Hepatocyte (in vitro differentiated cells): ENCODE results near the gene IL10. TPM values are rescaled to one million over a fixed set of nuclear protein-coding genes. Genes with fewer than 3 reads are reported as not detected.

Experiments used
- DNase-seq: peaks from one replicate; pipeline ENCODE4 v3.0.0-alpha.2; 2016; ENCODE audit warnings: low spot score
- H2AFZ ChIP-seq: fragments of 200-600 bp; sonication (generic); 2 replicates; pipeline ENCODE4 v1.6.0; 2016; ENCODE audit warnings: antibody characterized with exemption, mild to moderate bottlenecking
- H3K27ac ChIP-seq: fragments of 200-600 bp; sonication (generic); 2 replicates; pipeline ENCODE4 v1.5.1; 2016; ENCODE audit warnings: mild to moderate bottlenecking
- H3K27me3 ChIP-seq: fragments of 200-600 bp; sonication (generic); 2 replicates; pipeline ENCODE4 v1.6.1; 2016
- H3K36me3 ChIP-seq: fragments of 200-600 bp; sonication (generic); replicated peaks from 2 replicates; pipeline ENCODE4 v1.5.1; 2016; ENCODE audit warnings: low read depth; ENCODE audit not compliant: insufficient read depth
- H3K4me1 ChIP-seq: fragments of 200-600 bp; sonication (generic); 2 replicates; pipeline ENCODE4 v1.5.1; 2016; ENCODE audit warnings: mild to moderate bottlenecking, moderate library complexity; ENCODE audit not compliant: insufficient read depth
- H3K4me2 ChIP-seq: fragments of 200-600 bp; sonication (generic); 2 replicates; pipeline ENCODE4 v1.6.0; 2016
- H3K4me3 ChIP-seq: fragments of 200-600 bp; sonication (generic); 2 replicates; pipeline ENCODE4 v1.5.1; 2016; ENCODE audit warnings: mild to moderate bottlenecking
- H3K79me2 ChIP-seq: fragments of 200-600 bp; sonication (generic); 2 replicates; pipeline ENCODE4 v1.6.0; 2017; ENCODE audit warnings: mild to moderate bottlenecking
- H3K9me2 ChIP-seq: fragments of 200-600 bp; sonication (generic); replicated peaks from 2 replicates; pipeline ENCODE4 v1.6.0; 2017; ENCODE audit warnings: mild to moderate bottlenecking; ENCODE audit not compliant: insufficient read depth
- H3K9me3 ChIP-seq: fragments of 200-600 bp; sonication (generic); 2 replicates; pipeline ENCODE4 v1.5.1; 2016; ENCODE audit warnings: low read depth, mild to moderate bottlenecking
- H4K20me1 ChIP-seq: fragments of 200-600 bp; sonication (generic); 2 replicates; pipeline ENCODE4 v1.6.0; 2016; ENCODE audit warnings: mild to moderate bottlenecking; ENCODE audit not compliant: insufficient read depth, poor library complexity, severe bottlenecking
- CTCF ChIP-seq: fragments of 200-600 bp; sonication (generic); IDR thresholded peaks from 2 replicates; pipeline ENCODE4 v1.5.1; 2016; ENCODE audit warnings: antibody characterized with exemption, mild to moderate bottlenecking; ENCODE audit not compliant: poor library complexity
- EZH2 ChIP-seq: fragments of 200-600 bp; sonication (generic); IDR thresholded peaks from 2 replicates; pipeline ENCODE4 v1.6.1; 2016; ENCODE audit warnings: antibody characterized with exemption, mild to moderate bottlenecking, borderline replicate concordance
- EZH2phosphoT487 ChIP-seq: fragments of 200-600 bp; sonication (generic); IDR thresholded peaks from one replicate; pipeline ENCODE4 v1.6.1; 2018; ENCODE audit warnings: antibody characterized with exemption, mild to moderate bottlenecking, low read depth, moderate library complexity; ENCODE audit not compliant: unreplicated experiment, severe bottlenecking
- WGBS: methylation state at CpG from one replicate; pipeline ENCODE4 v1.1.6; 2016; ENCODE audit warnings: low lambda C conversion rate; ENCODE audit errors: missing lambda C conversion rate; 5-methylcytosine and 5-hydroxymethylcytosine counted together
- polyA plus RNA-seq: library from polyadenylated mRNA; unstranded; fragments of >200 nt; fragmentation: Nextera tagmentation; extraction: Ambion mirVana; gene quantifications from 2 replicates; pipeline ENCODE4 v1.2.1, GENCODE V29; 2016
- total RNA-seq: library from RNA; depleted of rRNA; stranded (reverse); fragments of >200 nt; gene quantifications from 2 replicates; pipeline ENCODE4 v1.2.3, GENCODE V29; 2014

Gene IL10
- total and polyA plus RNA-seq, 2 experiments from 2014 or later = 0.50 TPM; not detected in 1

GRCh38 chr1:206796981-206797402 is 24.7 kb upstream of the IL10 start:
- no peaks in the 10 kb centered on the region for H3K27me3 ChIP-seq
- H3K4me2 ChIP-seq = no peak overlapping the region
- H3K4me3 ChIP-seq = no peak overlapping the region
- H3K36me3 ChIP-seq = no peaks in the 10 kb centered on the region
- H3K27ac ChIP-seq = no peak overlapping the region
- no peaks in the 10 kb centered on the region for H3K79me2 ChIP-seq
- no peaks in the 10 kb centered on the region for H3K4me1 ChIP-seq
- H3K9me3 ChIP-seq = no peaks in the 10 kb centered on the region
- no peak for DNase-seq
- TF ChIP-seq EZH2 = no peak
- no peak for TF ChIP-seq CTCF
- no peak for TF ChIP-seq EZH2phosphoT487
- WGBS = 88% methylated on average over 8 of the region's 8 CpGs
- no peak overlapping the region for H2AFZ ChIP-seq
- H4K20me1 ChIP-seq = no peaks in the 10 kb centered on the region
- H3K9me2 ChIP-seq = no peaks in the 10 kb centered on the region

- H3K27ac ChIP-seq = no peak overlapping the region
- H3K9me2 ChIP-seq = no peaks in the 10 kb centered on the region
- no peaks in the 10 kb centered on the region for H3K9me3 ChIP-seq
- H3K4me3 ChIP-seq = no peak overlapping the region
- H3K4me1 ChIP-seq = no peaks in the 10 kb centered on the region
- H2AFZ ChIP-seq = no peak overlapping the region
- 71% methylated on average over 3 of the region's 3 CpGs for WGBS
- no peaks in the 10 kb centered on the region for H3K36me3 ChIP-seq
- TF ChIP-seq CTCF = no peak
- no peak for TF ChIP-seq EZH2phosphoT487
- H3K4me2 ChIP-seq = no peak overlapping the region
- no peak for DNase-seq
- H3K79me2 ChIP-seq = no peaks in the 10 kb centered on the region
- no peaks in the 10 kb centered on the region for H3K27me3 ChIP-seq
- no peaks in the 10 kb centered on the region for H4K20me1 ChIP-seq
These were observed 23.8 kb upstream of the IL10 start for GRCh38 chr1:206796116-206796515.

GRCh38 chr1:206794294-206794908 is 22.1 kb upstream of the IL10 start:
- H3K27ac ChIP-seq = no peak overlapping the region
- H3K4me3 ChIP-seq = no peak overlapping the region
- no peaks in the 10 kb centered on the region for H4K20me1 ChIP-seq
- no peak for TF ChIP-seq CTCF
- TF ChIP-seq EZH2 = no peak
- no peak for TF ChIP-seq EZH2phosphoT487
- H3K4me2 ChIP-seq = no peak overlapping the region
- no peaks in the 10 kb centered on the region for H3K9me3 ChIP-seq
- no peaks in the 10 kb centered on the region for H3K9me2 ChIP-seq
- H3K27me3 ChIP-seq = no peaks in the 10 kb centered on the region
- no peaks in the 10 kb centered on the region for H3K79me2 ChIP-seq
- H2AFZ ChIP-seq = no peak overlapping the region
- H3K36me3 ChIP-seq = no peaks in the 10 kb centered on the region
- 94% methylated on average over 11 of the region's 11 CpGs for WGBS
- no peak for DNase-seq
- no peaks in the 10 kb centered on the region for H3K4me1 ChIP-seq

- no peak overlapping the region for H2AFZ ChIP-seq
- 85% methylated on average over 7 of the region's 7 CpGs for WGBS
- TF ChIP-seq EZH2 (no peak), CTCF (no peak), EZH2phosphoT487 (no peak)
- H3K4me2 ChIP-seq = no peak overlapping the region
- DNase-seq = no peak
- H3K9me3 ChIP-seq = no peaks in the 10 kb centered on the region
- H3K27ac ChIP-seq = no peak overlapping the region
- H3K36me3 ChIP-seq = no peaks in the 10 kb centered on the region
- no peaks in the 10 kb centered on the region for H3K9me2 ChIP-seq
- no peaks in the 10 kb centered on the region for H4K20me1 ChIP-seq
- no peaks in the 10 kb centered on the region for H3K4me1 ChIP-seq
- no peaks in the 10 kb centered on the region for H3K79me2 ChIP-seq
- H3K27me3 ChIP-seq = no peaks in the 10 kb centered on the region
- H3K4me3 ChIP-seq = no peak overlapping the region
These were observed 21.3 kb upstream of the IL10 start for GRCh38 chr1:206793620-206794019.
